T-helper 17 cell (primary cell): ENCODE results near the gene ATP10B. TPM values are rescaled to one million over a fixed set of nuclear protein-coding genes. Genes with fewer than 3 reads are reported as not detected.

ENCODE experiments used
- ATAC-seq: fragments of 150-1000 bp; cut with Tn5 transposase; 2 replicates; pipeline ENCODE4 v1.10.0; 2021; ENCODE audit warnings: mild to moderate bottlenecking, moderate library complexity
- DNase-seq, 3 donors: peaks; one replicate each; pipeline versions ENCODE4 v3.0.0 to v3.0.0-alpha.2; 2020 to 2021
- H3K9me3 ChIP-seq: one replicate; pipeline ENCODE4 v1.7.0; 2013; ENCODE audit warnings: low read length, mild to moderate bottlenecking; ENCODE audit not compliant: control insufficient read depth, poor library complexity, severe bottlenecking
- H3K27ac Mint-ChIP-seq: one replicate; pipeline ENCODE4 v1.8.0; 2022; ENCODE audit warnings: mild to moderate bottlenecking, moderate library complexity, mixed read lengths
- H3K27me3 Mint-ChIP-seq: one replicate; pipeline ENCODE4 v1.8.0; 2022; ENCODE audit warnings: mixed read lengths
- H3K36me3 Mint-ChIP-seq: one replicate; pipeline ENCODE4 v1.8.0; 2022; ENCODE audit warnings: low read depth, mixed read lengths
- H3K4me1 Mint-ChIP-seq: one replicate; pipeline ENCODE4 v1.8.0; 2022; ENCODE audit warnings: mild to moderate bottlenecking, mixed read lengths
- H3K4me3 Mint-ChIP-seq: one replicate; pipeline ENCODE4 v1.8.0; 2022; ENCODE audit warnings: mild to moderate bottlenecking, moderate library complexity, mixed read lengths
- total RNA-seq, 4 donors: library from RNA in 2 of 4; stranded (reverse) in 2 of 4; gene quantifications; one replicate each; pipeline ENCODE4 v1.2.3 and lab custom pipeline; 2022 to 2026

The ATP10B gene
- total RNA-seq, 2 donors from 2014 or later, result not detected

DNA sequence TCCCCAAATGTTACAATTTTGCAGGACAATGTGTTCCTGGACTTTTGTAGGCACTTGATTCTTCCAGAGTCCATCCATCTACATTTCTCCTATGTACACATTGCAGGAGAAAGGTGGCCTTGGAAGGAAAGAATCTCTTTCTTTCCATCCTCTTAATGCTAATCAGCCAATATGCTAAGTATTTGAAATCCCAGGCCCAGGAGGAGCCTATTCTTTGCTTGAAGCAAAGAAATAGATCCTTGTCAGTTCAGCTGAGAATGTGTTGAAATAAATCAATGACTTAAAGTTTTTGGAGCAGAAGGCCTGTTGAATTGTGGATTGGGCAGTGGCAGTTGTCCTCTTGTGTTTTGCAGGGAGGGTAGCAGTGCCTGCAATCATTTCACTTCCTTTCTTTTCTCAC, 317.1 kb downstream of the ATP10B start:
- DNase-seq, result no peak
- Mint-ChIP-seq H3K4me3 (no peak overlapping the region), H3K36me3 (no peaks in the 10 kb centered on the region), H3K27ac (no peak overlapping the region), H3K4me1 (no peaks in the 10 kb centered on the region), H3K27me3 (no peaks in the 10 kb centered on the region)
- no peak for ATAC-seq
- H3K9me3 ChIP-seq, result no peaks in the 10 kb centered on the region

DNA sequence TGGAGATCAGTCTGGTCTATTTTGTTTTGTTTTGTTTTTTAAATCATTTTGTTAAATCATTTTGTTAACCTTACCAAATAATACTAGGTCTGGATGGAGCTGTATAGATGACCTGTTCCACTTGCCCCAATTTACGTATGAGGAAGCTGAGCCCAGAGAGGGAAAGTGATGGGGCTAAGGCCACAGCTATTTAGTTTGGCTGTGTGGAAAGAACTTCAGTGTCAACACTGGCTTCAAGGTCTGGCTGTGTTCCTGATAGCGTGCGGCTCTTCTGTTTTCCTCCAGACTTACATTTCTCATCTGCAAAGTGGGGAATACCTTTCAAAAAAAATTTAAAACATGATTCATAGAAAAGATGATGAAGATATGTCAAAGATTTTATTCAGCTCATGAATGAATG, 317.9 kb downstream of the ATP10B start:
- Mint-ChIP-seq H3K4me1 (no peaks in the 10 kb centered on the region), H3K36me3 (no peaks in the 10 kb centered on the region), H3K27ac (no peak overlapping the region), H3K27me3 (no peaks in the 10 kb centered on the region), H3K4me3 (no peak overlapping the region)
- ATAC-seq (no peak), DNase-seq (no peak)
- no peaks in the 10 kb centered on the region for H3K9me3 ChIP-seq

DNA sequence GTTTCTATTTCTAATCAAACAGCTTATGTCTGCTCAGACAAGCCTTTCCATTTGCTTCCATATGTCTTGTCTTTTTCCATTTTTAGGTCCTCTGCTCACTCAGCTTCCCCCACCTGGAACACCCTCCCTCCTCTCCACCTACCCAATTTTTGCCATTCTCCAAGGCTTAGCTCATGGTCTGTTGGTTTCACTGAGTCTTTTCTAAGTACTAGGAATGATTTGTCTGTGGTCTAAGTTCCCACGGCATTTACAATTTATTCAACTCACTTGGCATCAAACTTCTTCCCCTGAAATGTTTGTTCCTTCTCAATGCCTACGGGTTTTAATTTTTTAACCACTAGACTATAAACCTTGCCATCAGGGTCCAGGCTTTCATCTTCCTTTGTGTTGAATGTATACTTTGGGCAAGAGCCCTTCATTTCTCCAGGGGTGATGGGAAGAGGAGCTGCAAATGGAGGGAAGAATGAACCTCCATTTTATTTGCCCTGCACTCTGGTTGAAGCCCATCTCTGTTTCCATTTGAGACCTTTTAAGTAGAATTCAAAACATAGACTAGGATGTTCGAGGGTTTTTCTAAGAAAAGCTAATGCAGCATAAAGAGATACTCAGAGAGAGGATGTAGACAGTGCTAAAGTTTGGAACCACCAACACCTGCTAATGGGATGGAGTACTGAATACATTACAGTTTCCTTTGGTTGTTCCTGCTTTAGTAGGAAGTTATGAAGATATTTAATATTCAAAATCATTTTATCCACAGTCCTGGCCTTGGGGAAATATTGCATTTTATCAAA, 326.3 kb downstream of the ATP10B start:
- DNase-seq (no peak), ATAC-seq (no peak)
- no peaks in the 10 kb centered on the region for H3K36me3 Mint-ChIP-seq
- H3K4me1 Mint-ChIP-seq, result peaks cover 7% of the 10 kb centered on the region
- no peaks in the 10 kb centered on the region for H3K27me3 Mint-ChIP-seq
- H3K9me3 ChIP-seq, result no peaks in the 10 kb centered on the region
- H3K27ac Mint-ChIP-seq, result no peak overlapping the region
- no peak overlapping the region for H3K4me3 Mint-ChIP-seq

DNA sequence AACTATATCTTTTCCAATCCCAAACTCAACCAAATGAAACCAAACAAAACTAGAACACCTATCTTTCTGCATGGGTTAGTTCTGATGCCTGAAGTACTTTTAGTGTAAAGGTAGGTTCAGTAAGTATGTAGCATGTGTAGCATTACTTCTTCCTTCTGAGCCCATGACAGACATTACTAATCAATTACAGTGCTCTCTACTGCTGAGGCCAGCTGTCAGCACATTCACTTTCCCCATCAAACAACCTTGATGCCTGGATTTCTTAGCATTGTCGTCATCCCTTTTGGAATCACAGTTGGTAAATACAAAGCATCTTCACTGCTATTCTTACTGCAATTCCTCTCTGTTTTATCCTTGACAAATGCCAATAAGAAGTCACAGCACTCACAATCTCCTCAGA, 327.2 kb downstream of the ATP10B start:
- no peak overlapping the region for H3K4me3 Mint-ChIP-seq
- no peak overlapping the region for H3K27ac Mint-ChIP-seq
- no peaks in the 10 kb centered on the region for H3K36me3 Mint-ChIP-seq
- no peak for DNase-seq
- H3K27me3 Mint-ChIP-seq, result peaks cover under 1% of the 10 kb centered on the region
- no peaks in the 10 kb centered on the region for H3K9me3 ChIP-seq
- ATAC-seq, result no peak
- peaks cover 8% of the 10 kb centered on the region for H3K4me1 Mint-ChIP-seq

DNA sequence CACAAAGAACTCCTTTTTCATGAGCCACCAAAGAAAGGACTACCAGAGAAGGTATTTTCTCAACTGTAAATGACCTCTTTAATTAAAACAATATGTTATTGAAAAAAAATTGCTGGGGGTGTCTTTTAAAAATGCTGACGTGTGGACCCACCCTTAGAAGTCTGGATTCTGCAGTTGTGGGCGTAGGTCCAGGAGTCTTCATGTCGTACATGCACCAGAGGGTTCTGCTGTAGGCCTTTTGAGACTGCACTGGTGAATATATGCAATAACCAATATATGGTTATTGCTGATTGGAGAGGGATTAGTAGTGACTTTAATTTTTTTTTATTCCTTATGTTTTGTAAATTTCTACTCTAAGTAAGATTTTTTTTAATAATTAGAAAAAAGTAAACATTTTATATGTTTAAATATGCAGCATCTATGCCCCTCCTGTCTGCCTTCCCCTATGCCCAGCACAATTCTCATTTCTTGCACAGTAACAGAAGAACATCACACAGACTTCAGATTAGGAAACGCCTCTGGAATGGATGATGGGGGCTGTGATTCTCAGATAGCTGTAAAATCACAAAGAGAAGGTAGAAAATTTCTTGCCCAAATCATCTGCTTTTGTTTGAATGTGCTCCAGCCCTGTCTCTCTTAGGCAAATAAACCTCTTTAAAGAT, 328.4 kb downstream of the ATP10B start:
- H3K4me3 Mint-ChIP-seq, result no peak overlapping the region
- H3K27ac Mint-ChIP-seq, result no peak overlapping the region
- H3K9me3 ChIP-seq, result no peaks in the 10 kb centered on the region
- peaks cover 6% of the 10 kb centered on the region for H3K27me3 Mint-ChIP-seq
- no peak for DNase-seq
- H3K4me1 Mint-ChIP-seq, result peaks cover 10% of the 10 kb centered on the region
- no peak for ATAC-seq
- H3K36me3 Mint-ChIP-seq, result no peaks in the 10 kb centered on the region

DNA sequence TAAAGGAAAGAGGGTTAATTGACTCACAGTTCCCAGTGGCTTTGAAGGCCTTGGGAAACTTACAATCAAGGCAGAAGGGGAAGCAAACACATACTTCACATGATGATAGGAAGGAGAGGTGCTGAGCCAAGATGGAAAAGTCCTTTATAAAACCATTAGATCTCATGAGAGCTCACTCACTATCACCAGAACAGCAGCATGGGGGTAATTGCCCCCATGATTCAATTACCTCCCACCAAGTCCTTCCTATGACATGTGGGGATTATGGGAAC, 330.7 kb downstream of the ATP10B start:
- H3K27me3 Mint-ChIP-seq, result peaks cover 6% of the 10 kb centered on the region
- H3K9me3 ChIP-seq, result no peaks in the 10 kb centered on the region
- no peak for DNase-seq
- peaks cover 10% of the 10 kb centered on the region for H3K4me1 Mint-ChIP-seq
- no peak for ATAC-seq
- no peak overlapping the region for H3K27ac Mint-ChIP-seq
- peaks cover under 1% of the 10 kb centered on the region for H3K36me3 Mint-ChIP-seq
- no peak overlapping the region for H3K4me3 Mint-ChIP-seq

DNA sequence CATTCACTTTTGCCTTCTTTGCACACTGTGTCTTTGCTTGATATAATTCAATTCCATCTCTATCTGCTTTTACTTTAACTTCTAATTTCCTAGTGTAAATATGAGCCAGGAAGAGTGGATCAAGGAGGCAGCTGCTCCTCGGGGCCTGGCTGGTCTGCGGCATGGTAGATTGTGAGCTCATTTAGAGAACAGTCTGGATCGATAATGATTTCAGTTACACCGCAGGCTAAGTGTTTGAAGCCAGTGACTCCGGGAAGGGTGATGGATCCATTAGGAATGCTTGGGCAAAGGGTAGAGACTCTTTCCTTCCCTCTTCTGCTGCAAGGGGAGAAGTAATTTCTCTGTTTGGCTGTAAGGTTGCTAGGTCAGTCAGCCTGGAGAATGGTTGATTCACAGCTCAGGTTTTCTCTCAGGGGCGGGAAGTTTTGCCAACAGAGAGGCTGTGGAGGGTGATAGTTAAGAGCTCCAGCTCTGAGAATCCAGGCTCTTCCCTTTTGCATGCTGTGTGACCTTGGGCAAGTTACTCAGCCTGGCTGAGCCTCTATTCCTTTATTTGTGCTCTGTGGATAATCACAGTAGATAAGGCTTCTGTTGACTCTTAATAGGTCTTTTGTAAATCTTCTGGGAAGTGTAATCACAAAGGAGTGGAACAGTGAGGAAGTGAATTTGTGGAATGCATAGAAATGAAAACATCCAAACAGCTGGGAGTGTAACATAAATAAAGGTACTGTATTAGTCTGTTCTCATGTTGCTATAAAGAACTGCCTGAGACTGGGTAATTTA, 331.2 kb downstream of the ATP10B start:
- DNase-seq, result no peak
- no peak for ATAC-seq
- Mint-ChIP-seq H3K4me1 (peaks cover 10% of the 10 kb centered on the region), H3K27me3 (peaks cover 6% of the 10 kb centered on the region), H3K4me3 (no peak overlapping the region), H3K27ac (no peak overlapping the region), H3K36me3 (peaks cover 2% of the 10 kb centered on the region)
- no peaks in the 10 kb centered on the region for H3K9me3 ChIP-seq

DNA sequence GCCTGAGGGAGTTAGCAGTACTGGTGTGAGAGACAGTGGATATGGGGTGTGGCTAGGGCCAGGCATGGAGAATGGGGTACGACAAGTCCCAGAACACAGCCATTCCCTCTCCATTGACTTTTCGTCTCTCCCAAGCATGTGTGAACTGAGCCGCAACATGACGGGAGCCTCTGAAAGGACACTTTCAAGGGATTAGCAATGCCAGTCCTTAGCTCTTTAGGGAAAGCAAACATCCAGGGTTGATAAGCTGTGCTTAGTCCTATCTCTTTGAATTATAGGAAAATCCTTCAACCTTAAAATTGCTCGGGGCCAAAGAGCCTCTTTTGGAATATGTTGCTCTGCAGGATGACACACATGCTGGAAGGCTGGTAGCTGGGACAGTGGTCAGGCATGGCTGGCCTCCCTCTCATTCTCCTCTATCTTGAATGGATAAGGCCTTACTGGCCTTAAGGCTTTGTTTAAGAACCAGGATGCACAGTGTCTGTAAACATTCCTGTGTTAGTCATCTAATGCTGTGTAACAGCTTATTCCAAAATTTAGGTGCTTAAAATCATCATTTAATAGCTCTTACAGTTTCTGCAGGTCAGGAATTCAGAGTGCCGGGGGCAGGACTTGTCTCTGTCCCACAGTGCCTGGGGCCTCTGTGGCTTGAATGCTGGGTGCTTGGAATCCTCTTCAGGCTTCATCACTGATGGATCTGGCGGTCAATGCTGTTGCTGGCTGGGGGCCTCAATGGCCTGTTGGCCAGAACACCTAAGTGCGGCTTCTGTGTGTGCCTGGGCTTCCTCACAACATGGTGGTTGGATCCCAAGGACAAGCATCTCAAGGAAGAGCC, 335.1 kb downstream of the ATP10B start:
- DNase-seq, result no peak
- peaks cover 25% of the 10 kb centered on the region for H3K27me3 Mint-ChIP-seq
- peaks cover 9% of the 10 kb centered on the region for H3K4me1 Mint-ChIP-seq
- no peak overlapping the region for H3K27ac Mint-ChIP-seq
- H3K4me3 Mint-ChIP-seq, result no peak overlapping the region
- no peaks in the 10 kb centered on the region for H3K9me3 ChIP-seq
- peaks cover 5% of the 10 kb centered on the region for H3K36me3 Mint-ChIP-seq
- no peak for ATAC-seq

DNA sequence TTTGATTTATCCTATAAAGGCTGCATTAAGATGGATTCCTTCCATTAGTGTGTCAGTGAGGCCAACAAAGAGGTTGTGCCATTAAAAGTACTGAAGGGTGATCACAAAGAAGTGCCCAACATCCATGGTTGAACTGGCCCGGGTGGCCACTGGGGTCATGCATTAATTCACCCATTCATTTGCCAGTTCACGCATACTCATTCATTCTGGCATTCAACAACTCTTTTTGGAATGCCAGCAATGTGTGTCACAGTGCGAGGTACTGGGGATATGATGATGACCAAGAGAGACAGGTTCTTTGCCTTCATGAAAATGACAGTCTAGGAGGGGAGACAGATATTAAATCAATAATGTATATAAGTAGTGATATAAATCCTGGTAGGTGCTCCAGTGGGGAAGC, 337.1 kb downstream of the ATP10B start:
- no peak overlapping the region for H3K4me3 Mint-ChIP-seq
- no peaks in the 10 kb centered on the region for H3K9me3 ChIP-seq
- H3K27ac Mint-ChIP-seq, result no peak overlapping the region
- no peak for DNase-seq
- H3K36me3 Mint-ChIP-seq, result peaks cover 5% of the 10 kb centered on the region
- peaks cover 6% of the 10 kb centered on the region for H3K4me1 Mint-ChIP-seq
- no peak for ATAC-seq
- H3K27me3 Mint-ChIP-seq, result peaks cover 37% of the 10 kb centered on the region

DNA sequence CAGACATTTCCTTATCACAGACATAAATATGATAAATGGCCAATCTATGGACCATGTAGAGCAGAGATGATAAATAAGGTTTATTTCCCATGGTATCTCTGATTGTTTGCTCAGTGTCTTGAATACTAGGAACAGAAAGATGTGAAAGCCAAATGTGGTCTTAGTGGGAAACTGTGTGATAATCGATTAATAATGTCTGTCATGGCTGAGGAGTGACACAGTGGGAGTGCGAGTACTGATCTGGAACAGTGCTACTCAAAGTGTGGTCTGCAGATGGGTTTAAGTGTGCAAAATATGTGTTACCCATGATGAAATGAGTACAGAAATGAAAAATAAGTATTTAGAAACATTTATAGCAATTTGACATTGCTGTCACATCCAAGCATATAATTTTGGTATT, 337.8 kb downstream of the ATP10B start:
- DNase-seq, result no peak
- Mint-ChIP-seq H3K27ac (no peak overlapping the region), H3K27me3 (peaks cover 31% of the 10 kb centered on the region), H3K36me3 (peaks cover 5% of the 10 kb centered on the region), H3K4me3 (no peak overlapping the region), H3K4me1 (peaks cover 3% of the 10 kb centered on the region)
- H3K9me3 ChIP-seq, result no peaks in the 10 kb centered on the region
- ATAC-seq, result no peak

DNA sequence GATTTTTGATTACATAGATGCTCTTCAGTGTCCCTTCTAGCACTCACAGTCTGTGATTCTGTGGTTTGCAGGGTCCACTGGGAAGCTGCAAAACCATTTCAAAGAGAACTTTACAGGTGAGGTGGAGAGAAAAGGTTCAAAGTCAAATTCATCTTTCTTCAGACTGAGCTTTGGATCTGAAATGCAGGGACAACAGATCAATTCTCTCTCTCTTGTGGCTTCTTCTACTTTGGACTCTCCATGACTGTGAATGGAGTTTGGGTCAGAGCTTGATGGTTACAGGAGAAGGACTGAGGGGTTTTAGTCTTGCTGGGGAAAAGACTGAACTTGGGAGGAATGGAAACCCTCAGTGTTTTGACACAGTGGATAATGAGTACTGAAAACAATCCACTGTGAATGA, 338.5 kb downstream of the ATP10B start:
- DNase-seq, result no peak

More for the DNA sequence above, 338.5 kb downstream of the ATP10B start:
- Mint-ChIP-seq H3K27me3 (peaks cover 31% of the 10 kb centered on the region), H3K4me3 (no peak overlapping the region), H3K27ac (no peak overlapping the region), H3K36me3 (peaks cover 5% of the 10 kb centered on the region), H3K4me1 (peaks cover 8% of the 10 kb centered on the region)
- no peak for ATAC-seq
- H3K9me3 ChIP-seq, result no peaks in the 10 kb centered on the region
